LNCAP (cell line): ENCODE results near the gene KLF15.

ENCODE experiments used
- CTCF ChIP-seq: fragments of 450-650 bp; IDR thresholded peaks from 2 replicates; pipeline ENCODE4 v1.5.1; 2017; ENCODE audit warnings: mild to moderate bottlenecking

The KLF15 gene

GRCh38 chr3:126356373-126357264 is 589 bp downstream of the KLF15 start:
- no peak for TF ChIP-seq CTCF

- TF ChIP-seq CTCF, result no peak
Observed at GRCh38 chr3:126355777-126356372, 1.3 kb downstream of the KLF15 start.

- no peak for TF ChIP-seq CTCF
Observed at GRCh38 chr3:126355251-126355650, 2.0 kb downstream of the KLF15 start.

GRCh38 chr3:126354776-126355175 is 2.4 kb downstream of the KLF15 start:
- TF ChIP-seq CTCF, result no peak

- no peak for TF ChIP-seq CTCF
Observed at GRCh38 chr3:126353694-126354321, 3.4 kb downstream of the KLF15 start.

- no peak for TF ChIP-seq CTCF
Observed at GRCh38 chr3:126352476-126353454, 4.4 kb downstream of the KLF15 start.
